BLaER1 (cell line): Measurements from ENCODE around the gene ENO4.

Experiments used
- H3K27ac ChIP-seq: shearing (Covaris generic); formaldehyde crosslinking; 2 replicates; pipeline ENCODE4 v1.8.1; 2022
- H3K27me3 ChIP-seq: shearing (Covaris generic); formaldehyde crosslinking; 2 replicates; pipeline ENCODE4 v1.8.1; 2022
- H3K36me3 ChIP-seq: shearing (Covaris generic); formaldehyde crosslinking; 2 replicates; pipeline ENCODE4 v1.8.1; 2022
- H3K4me1 ChIP-seq: shearing (Covaris generic); formaldehyde crosslinking; 2 replicates; pipeline ENCODE4 v1.8.1; 2022
- H3K4me2 ChIP-seq: shearing (Covaris generic); formaldehyde crosslinking; 2 replicates; pipeline ENCODE4 v1.8.1; 2022
- H3K4me3 ChIP-seq: shearing (Covaris generic); formaldehyde crosslinking; 2 replicates; pipeline ENCODE4 v1.8.1; 2022
- H3K9ac ChIP-seq: shearing (Covaris generic); formaldehyde crosslinking; 2 replicates; pipeline ENCODE4 v1.8.1; 2022
- H3K9me3 ChIP-seq: shearing (Covaris generic); formaldehyde crosslinking; 2 replicates; pipeline ENCODE4 v1.8.1; 2022
- H4K20me1 ChIP-seq: shearing (Covaris generic); formaldehyde crosslinking; 2 replicates; pipeline ENCODE4 v1.8.1; 2022
- Cebpa-rat ChIP-seq: shearing (Covaris generic); IDR thresholded peaks from 2 replicates; pipeline ENCODE4 v1.8.1; 2022

The ENO4 gene

GRCh38 chr10:116810895-116811294 lies 38.4 kb upstream of the ENO4 start:
- Histone ChIP-seq H3K36me3 (no peaks in the 10 kb centered on the region), H3K4me2 (no peak overlapping the region), H3K9me3 (0 out of 2 replicates have a peak, but pooled peaks cover 4% of the 10 kb centered on the region), H4K20me1 (no peaks in the 10 kb centered on the region), H3K27ac (no peak overlapping the region), H3K9ac (no peak overlapping the region), H3K4me1 (peaks cover 6% of the 10 kb centered on the region), H3K27me3 (no peaks in the 10 kb centered on the region), H3K4me3 (no peak overlapping the region)
- TF ChIP-seq Cebpa-rat = no peak

GRCh38 chr10:116811691-116812090 lies 37.6 kb upstream of the ENO4 start:
- no peak for TF ChIP-seq Cebpa-rat
- H4K20me1 ChIP-seq = no peaks in the 10 kb centered on the region
- peaks cover 11% of the 10 kb centered on the region for H3K4me1 ChIP-seq
- no peak overlapping the region for H3K9ac ChIP-seq
- H3K9me3 ChIP-seq = 0 out of 2 replicates have a peak, but pooled peaks cover 4% of the 10 kb centered on the region
- no peak overlapping the region for H3K4me3 ChIP-seq
- no peaks in the 10 kb centered on the region for H3K27me3 ChIP-seq
- H3K4me2 ChIP-seq = no peak overlapping the region
- no peaks in the 10 kb centered on the region for H3K36me3 ChIP-seq
- no peak overlapping the region for H3K27ac ChIP-seq

- Histone ChIP-seq H3K9ac (no peak overlapping the region), H3K4me2 (peak overlapping the region; percentile 51), H4K20me1 (no peaks in the 10 kb centered on the region), H3K36me3 (no peaks in the 10 kb centered on the region), H3K27ac (no peak overlapping the region), H3K9me3 (no peaks in the 10 kb centered on the region), H3K27me3 (no peaks in the 10 kb centered on the region), H3K4me3 (no peak overlapping the region), H3K4me1 (peaks cover 11% of the 10 kb centered on the region)
- no peak for TF ChIP-seq Cebpa-rat
Measured at GRCh38 chr10:116815641-116816415, 33.5 kb upstream of the ENO4 start.

- Histone ChIP-seq H3K27me3 (no peaks in the 10 kb centered on the region), H3K4me1 (peaks cover 11% of the 10 kb centered on the region), H3K9me3 (no peaks in the 10 kb centered on the region), H3K27ac (no peak overlapping the region), H3K36me3 (no peaks in the 10 kb centered on the region), H3K4me2 (no peak overlapping the region), H3K4me3 (no peak overlapping the region), H3K9ac (no peak overlapping the region), H4K20me1 (no peaks in the 10 kb centered on the region)
- no peak for TF ChIP-seq Cebpa-rat
Measured at GRCh38 chr10:116817178-116817577, 32.1 kb upstream of the ENO4 start.

GRCh38 chr10:116817780-116818343 lies 31.4 kb upstream of the ENO4 start:
- H3K36me3 ChIP-seq = no peaks in the 10 kb centered on the region
- no peak for TF ChIP-seq Cebpa-rat
- H3K27me3 ChIP-seq = no peaks in the 10 kb centered on the region
- no peak overlapping the region for H3K9ac ChIP-seq
- no peaks in the 10 kb centered on the region for H4K20me1 ChIP-seq
- no peaks in the 10 kb centered on the region for H3K9me3 ChIP-seq
- peaks cover 11% of the 10 kb centered on the region for H3K4me1 ChIP-seq
- H3K27ac ChIP-seq = no peak overlapping the region
- H3K4me3 ChIP-seq = no peak overlapping the region
- H3K4me2 ChIP-seq = no peak overlapping the region

GRCh38 chr10:116819999-116820677 lies 29.2 kb upstream of the ENO4 start:
- Histone ChIP-seq H3K4me2 (no peak overlapping the region), H3K36me3 (no peaks in the 10 kb centered on the region), H3K4me3 (no peak overlapping the region), H3K27me3 (no peaks in the 10 kb centered on the region), H3K4me1 (peaks cover 11% of the 10 kb centered on the region), H4K20me1 (no peaks in the 10 kb centered on the region), H3K9me3 (no peaks in the 10 kb centered on the region), H3K27ac (no peak overlapping the region), H3K9ac (no peak overlapping the region)
- no peak for TF ChIP-seq Cebpa-rat

- Histone ChIP-seq H3K9ac (no peak overlapping the region), H3K9me3 (no peaks in the 10 kb centered on the region), H3K36me3 (no peaks in the 10 kb centered on the region), H3K27me3 (no peaks in the 10 kb centered on the region), H3K4me3 (no peak overlapping the region), H3K4me2 (no peak overlapping the region), H3K27ac (no peak overlapping the region), H3K4me1 (no peaks in the 10 kb centered on the region), H4K20me1 (no peaks in the 10 kb centered on the region)
- TF ChIP-seq Cebpa-rat = no peak
Measured at GRCh38 chr10:116825901-116826300, 23.4 kb upstream of the ENO4 start.

- no peak for TF ChIP-seq Cebpa-rat
- Histone ChIP-seq H3K9ac (no peak overlapping the region), H3K9me3 (no peaks in the 10 kb centered on the region), H3K36me3 (no peaks in the 10 kb centered on the region), H3K4me2 (no peak overlapping the region), H3K4me3 (no peak overlapping the region), H3K4me1 (no peaks in the 10 kb centered on the region), H3K27me3 (no peaks in the 10 kb centered on the region), H3K27ac (no peak overlapping the region), H4K20me1 (no peaks in the 10 kb centered on the region)
Measured at GRCh38 chr10:116826803-116827202, 22.5 kb upstream of the ENO4 start.

GRCh38 chr10:116827214-116827671 lies 22.1 kb upstream of the ENO4 start:
- no peaks in the 10 kb centered on the region for H3K36me3 ChIP-seq
- no peak overlapping the region for H3K27ac ChIP-seq
- TF ChIP-seq Cebpa-rat = no peak
- no peaks in the 10 kb centered on the region for H4K20me1 ChIP-seq
- H3K9ac ChIP-seq = no peak overlapping the region
- H3K4me2 ChIP-seq = no peak overlapping the region
- no peak overlapping the region for H3K4me3 ChIP-seq
- no peaks in the 10 kb centered on the region for H3K9me3 ChIP-seq
- H3K4me1 ChIP-seq = no peaks in the 10 kb centered on the region
- no peaks in the 10 kb centered on the region for H3K27me3 ChIP-seq

GRCh38 chr10:116828116-116828515 lies 21.2 kb upstream of the ENO4 start:
- Histone ChIP-seq H3K36me3 (no peaks in the 10 kb centered on the region), H3K4me2 (no peak overlapping the region), H3K4me3 (no peak overlapping the region), H3K4me1 (no peaks in the 10 kb centered on the region), H3K9me3 (no peaks in the 10 kb centered on the region), H3K27ac (no peak overlapping the region), H4K20me1 (no peaks in the 10 kb centered on the region), H3K27me3 (no peaks in the 10 kb centered on the region), H3K9ac (no peak overlapping the region)
- TF ChIP-seq Cebpa-rat = no peak
